Erythroblast (primary cell): Measurements from ENCODE around the gene KIF6.
"Not testable (repeated sequence)": the region's sequence is repeated elsewhere in the genome, so short reads cannot be mapped to it uniquely, and the experiment has no call there.

Experiments
- GATA1 ChIP-seq: IDR thresholded peaks from 2 replicates; pipeline ENCODE4 v1.6.1; 2011; ENCODE audit warnings: low read depth, mild to moderate bottlenecking, control low read depth, low read length, moderate library complexity
- POLR2A ChIP-seq: IDR thresholded peaks from 2 replicates; pipeline ENCODE4 v1.6.1; 2011; ENCODE audit warnings: mild to moderate bottlenecking, low read length

DNA sequence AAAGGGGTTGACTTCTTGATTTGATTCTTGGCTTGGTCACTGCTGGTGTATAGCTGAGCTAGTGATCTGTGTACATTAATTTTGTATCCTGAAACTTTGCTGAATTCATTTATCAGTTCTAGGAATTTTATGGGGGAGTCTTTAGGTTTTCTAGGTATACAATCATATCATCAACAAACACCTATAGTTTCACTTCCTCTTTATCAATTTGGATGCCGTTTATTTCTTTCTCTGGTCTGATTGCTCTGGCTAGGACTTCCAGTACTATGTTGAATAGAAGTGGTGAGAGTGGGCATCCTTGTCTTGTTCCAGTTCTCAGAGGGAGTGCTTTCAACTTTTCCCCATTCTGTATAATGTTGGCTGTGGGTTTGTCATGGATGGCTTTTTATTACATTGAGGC is 245.4 kb downstream of the KIF6 start:
- TF ChIP-seq POLR2A, GATA1: not testable (repeated sequence)
